Liver (tissue), 9 donors: ENCODE results near the gene DNAI1. TPM values are rescaled to one million over a fixed set of nuclear protein-coding genes. Genes with fewer than 3 reads are reported as not detected.

Experiments used
- DNase-seq: peaks from one replicate; pipeline ENCODE4 v3.0.0-alpha.2; 2017; ENCODE audit warnings: low spot score
- H3K27ac ChIP-seq, 2 donors: one replicate each; pipeline ENCODE4 v1.7.0; 2013; ENCODE audit warnings: inconsistent platforms in 2 of 2, low read length in 2 of 2, control low read depth in 1 of 2, low read depth in 1 of 2, mild to moderate bottlenecking in 1 of 2
- H3K27me3 ChIP-seq, 4 donors: one replicate each; pipeline versions ENCODE4 v1.6.1 to v1.7.0; 2013; ENCODE audit warnings: low read length in 3 of 4, inconsistent platforms in 1 of 4, mild to moderate bottlenecking in 1 of 4, moderate library complexity in 1 of 4; ENCODE audit not compliant: control insufficient read depth in 4 of 4, insufficient read depth in 4 of 4
- H3K36me3 ChIP-seq, 4 donors: one replicate each; pipeline versions ENCODE4 v1.6.1 to v1.7.0; 2013; ENCODE audit warnings: low read length in 3 of 4, mild to moderate bottlenecking in 3 of 4, low read depth in 1 of 4, moderate library complexity in 1 of 4; ENCODE audit not compliant: control insufficient read depth in 4 of 4, insufficient read depth in 3 of 4
- H3K4me1 ChIP-seq, 4 donors: one replicate each; pipeline versions ENCODE4 v1.6.1 to v1.7.0; 2013; ENCODE audit warnings: low read length in 3 of 4, mild to moderate bottlenecking in 3 of 4, moderate library complexity in 1 of 4; ENCODE audit not compliant: control insufficient read depth in 4 of 4, insufficient read depth in 4 of 4
- H3K4me3 ChIP-seq, 3 donors: one replicate each; pipeline versions ENCODE4 v1.6.1 to v1.7.0; 2013; ENCODE audit warnings: low read length in 3 of 3, control low read depth in 1 of 3, low read depth in 1 of 3, mild to moderate bottlenecking in 1 of 3
- H3K9ac ChIP-seq, 2 donors: one replicate each; pipeline ENCODE4 v1.7.0; 2013; ENCODE audit warnings: low read length in 2 of 2, mild to moderate bottlenecking in 2 of 2, moderate library complexity in 2 of 2, control low read depth in 1 of 2, low read depth in 1 of 2
- H3K9me3 ChIP-seq, 4 donors: one replicate each; pipeline versions ENCODE4 v1.6.1 to v1.7.0; 2013; ENCODE audit warnings: low read length in 3 of 4; ENCODE audit not compliant: control insufficient read depth in 4 of 4
- ATF3 ChIP-seq: IDR thresholded peaks from 2 replicates; pipeline ENCODE4 v1.6.1; 2016; ENCODE audit warnings: antibody characterized with exemption
- CTCF ChIP-seq: fragments of 150-350 bp; IDR thresholded peaks from 2 replicates; pipeline ENCODE4 v1.5.1; 2017; ENCODE audit warnings: improper control_type of control experiment, low read depth, low read length; ENCODE audit not compliant: missing input control
- EGR1 ChIP-seq, 2 donors: IDR thresholded peaks; 2 replicates each; pipeline ENCODE4 v1.6.1; 2016 to 2018; ENCODE audit warnings: antibody characterized with exemption in 2 of 2, low read depth in 2 of 2
- FOXA1 ChIP-seq: IDR thresholded peaks from 2 replicates; pipeline ENCODE4 v1.6.1; 2016; ENCODE audit warnings: antibody characterized with exemption
- FOXA2 ChIP-seq: IDR thresholded peaks from 2 replicates; pipeline ENCODE4 v1.6.1; 2016; ENCODE audit warnings: antibody characterized with exemption
- GABPA ChIP-seq, 2 donors: IDR thresholded peaks in 1 of 2; conservative IDR thresholded peaks in 1 of 2; 2 replicates each; pipeline ENCODE4 v1.6.1; 2016; ENCODE audit warnings: antibody characterized with exemption in 2 of 2, mild to moderate bottlenecking in 1 of 2, moderate library complexity in 1 of 2
- HNF4A ChIP-seq, 2 donors: conservative IDR thresholded peaks; 2 replicates each; pipeline ENCODE4 v1.6.1; 2016; ENCODE audit warnings: antibody characterized with exemption in 2 of 2, mild to moderate bottlenecking in 2 of 2
- HNF4G ChIP-seq: IDR thresholded peaks from 2 replicates; pipeline ENCODE4 v1.6.1; 2016; ENCODE audit warnings: antibody characterized with exemption
- JUND ChIP-seq, 2 donors: IDR thresholded peaks; 2 replicates each; pipeline ENCODE4 v1.6.1; 2016; ENCODE audit warnings: antibody characterized with exemption in 2 of 2
- MAX ChIP-seq: IDR thresholded peaks from 2 replicates; pipeline ENCODE4 v1.6.1; 2016; ENCODE audit warnings: antibody characterized with exemption
- NR2F2 ChIP-seq: IDR thresholded peaks from 2 replicates; pipeline ENCODE4 v1.6.1; 2016; ENCODE audit warnings: antibody characterized with exemption
- RAD21 ChIP-seq, 2 donors: IDR thresholded peaks; 2 replicates each; pipeline ENCODE4 v1.6.1; 2016; ENCODE audit warnings: antibody characterized with exemption in 2 of 2, mild to moderate bottlenecking in 2 of 2
- REST ChIP-seq: IDR thresholded peaks from 2 replicates; pipeline ENCODE4 v1.6.1; 2016; ENCODE audit warnings: antibody characterized with exemption, mild to moderate bottlenecking
- RXRA ChIP-seq, 2 donors: IDR thresholded peaks; 2 replicates each; pipeline ENCODE4 v1.6.1; 2017 to 2018; ENCODE audit warnings: antibody characterized with exemption in 2 of 2, mild to moderate bottlenecking in 1 of 2
- SP1 ChIP-seq: IDR thresholded peaks from 2 replicates; pipeline ENCODE4 v1.6.1; 2018; ENCODE audit warnings: antibody characterized with exemption, mild to moderate bottlenecking
- TAF1 ChIP-seq: conservative IDR thresholded peaks from 2 replicates; pipeline ENCODE4 v1.6.1; 2016; ENCODE audit warnings: antibody characterized with exemption, mild to moderate bottlenecking
- YY1 ChIP-seq: IDR thresholded peaks from 2 replicates; pipeline ENCODE4 v1.6.1; 2016; ENCODE audit warnings: antibody characterized with exemption, mild to moderate bottlenecking
- ZBTB33 ChIP-seq: IDR thresholded peaks from 2 replicates; pipeline ENCODE4 v1.6.1; 2016; ENCODE audit warnings: antibody characterized with exemption
- WGBS: extraction: QIAGEN DNeasy Blood & Tissue Kit; methylation state at CpG from one replicate; pipeline ENCODE4 v1.1.7; 2013; 5-methylcytosine and 5-hydroxymethylcytosine counted together
- polyA plus RNA-seq, 2 donors: library from polyadenylated mRNA; stranded (reverse) in 1 of 2; unstranded in 1 of 2; fragments of 200-250 nt in 1 of 2; fragments of >200 nt in 1 of 2; fragmentation: Nextera tagmentation in 1 of 2; extraction: Ambion mirVana in 1 of 2; gene quantifications; one replicate each; pipeline versions ENCODE4 v1.2.1 to v1.2.3, GENCODE V29; 2013 to 2015
- total RNA-seq, 2 donors: library from RNA; depleted of rRNA; stranded (reverse); fragments of >200 nt; gene quantifications; one replicate each; pipeline ENCODE4 v1.2.3, GENCODE V29; 2014
- donor health status: healthy.
- donor health status: healthy.
- donor health status: healthy.
- donor health status: healthy.
- donor health status: healthy.

DNAI1 gene
- total and polyA plus RNA-seq, 4 donors, result not detected

GRCh38 chr9:34517185-34517584, 58.6 kb downstream of the DNAI1 start:
- TF ChIP-seq MAX (no peak), RAD21 (IDR thresholded peaks at IDR 0.05) (no peak), ZBTB33 (no peak), FOXA2 (no peak)
- Histone ChIP-seq H3K4me3 (no peak overlapping the region), H3K27ac (no peak overlapping the region), H3K4me1 (peaks cover 2 to 41% (median 32%) of the 10 kb centered on the region in 4 donors), H3K36me3 (no peaks in the 10 kb centered on the region), H3K9me3 (no peaks in the 10 kb centered on the region), H3K9ac (no peak overlapping the region), H3K27me3 (no peaks in the 10 kb centered on the region)
- DNase-seq, result no peak
- WGBS, result 93% methylated on average over 7 of the region's 7 CpGs

- H3K4me3 ChIP-seq, result no peak overlapping the region
- TF ChIP-seq RXRA (IDR thresholded peaks at IDR 0.05) (no peak), FOXA1 (no peak), ZBTB33 (no peak), HNF4A (conservative IDR thresholded peaks at IDR 0.05) (no peak), JUND (IDR thresholded peaks at IDR 0.05) (no peak), RAD21 (IDR thresholded peaks at IDR 0.05) (no peak), YY1 (no peak), ATF3 (no peak), NR2F2 (no peak), REST (no peak), HNF4G (no peak), FOXA2 (no peak), MAX (no peak), CTCF (no peak), TAF1 (no peak), GABPA (IDR thresholded peaks at IDR 0.05 in 1 of 2, conservative IDR thresholded peaks at IDR 0.05 in 1 of 2) (no peak), EGR1 (IDR thresholded peaks at IDR 0.05; ENCODE audit: low read depth in 2 of 2) (no peak), SP1 (no peak)
- no peak overlapping the region for H3K27ac ChIP-seq
- no peaks in the 10 kb centered on the region for H3K9me3 ChIP-seq
- DNase-seq, result no peak
- no peaks in the 10 kb centered on the region for H3K36me3 ChIP-seq
- H3K27me3 ChIP-seq, result no peaks in the 10 kb centered on the region
- no peak overlapping the region for H3K9ac ChIP-seq
- H3K4me1 ChIP-seq, result peaks cover 4 to 35% (median 27%) of the 10 kb centered on the region in 4 donors
- 87% methylated on average over 6 of the region's 6 CpGs for WGBS
Observed at GRCh38 chr9:34518110-34518616, 59.6 kb downstream of the DNAI1 start.
